Measurements from ENCODE around the gene DLGAP1. TPM values are rescaled to one million over a fixed set of nuclear protein-coding genes. Genes with fewer than 3 reads are reported as not detected.

Gene DLGAP1
- total and polyA plus RNA-seq, 2 donors (not counting 1 experiment from before 2014, with no cell fraction given), result 0.07 to 0.61 TPM

- ATAC-seq (ENCODE audit: low read depth), result no peak
Measured at GRCh38 chr18:3669376-3669775, 785.7 kb downstream of the DLGAP1 start.

More at GRCh38 chr18:3669376-3669775, 785.7 kb downstream of the DLGAP1 start:
- WGBS (ENCODE audit: insufficient coverage), result over 99% methylated on average over 17 of the region's 17 CpGs
- Mint-ChIP-seq H3K9me3 (ENCODE audit: insufficient read depth) (no peaks in the 10 kb centered on the region), H3K27me3 (no peaks in the 10 kb centered on the region), H3K4me1 (peaks cover 12% of the 10 kb centered on the region), H3K4me3 (no peak overlapping the region), H3K27ac (no peak overlapping the region)
- ChIA-PET POLR2A (no interaction called here), CTCF (interaction anchor here (0.8 kb wide), 1 partner anchor 215 kb away, joined by 3 read pairs; no protein-coding TSS in a partner anchor)
- H4K20me1 ChIP-seq (ENCODE audit: control insufficient read depth, insufficient read depth, low read length, poor library complexity, severe bottlenecking), result no peaks in the 10 kb centered on the region
- no peak overlapping the region for H3K9ac ChIP-seq (ENCODE audit: low read length)
- intact Hi-C loops (cut with micrococcal nuclease), result loop anchor here (5.0 kb wide), 2 partner anchors 677 to 737 kb away; no protein-coding TSS in a partner anchor
- no peak overlapping the region for H3K27ac ChIP-seq (ENCODE audit: low read length in 2 of 2)
- H3K79me2 ChIP-seq (ENCODE audit: control insufficient read depth, insufficient read depth, low read length), result no peaks in the 10 kb centered on the region
- H3K27me3 ChIP-seq (replicated peaks in 1 of 4; ENCODE audit: control extremely low read depth in 1 of 4, control insufficient read depth in 3 of 4, insufficient read depth in 4 of 4, low read length in 3 of 4), result no peaks in the 10 kb centered on the region
- H3K4me2 ChIP-seq (replicated peaks; ENCODE audit: low read depth, low read length, poor library complexity, severe bottlenecking), result no peak overlapping the region
- H2AFZ ChIP-seq (ENCODE audit: insufficient read depth, low read depth, low read length, poor library complexity, severe bottlenecking), result no peak overlapping the region
- H3K36me3 ChIP-seq (replicated peaks in 1 of 2; ENCODE audit: control extremely low read depth in 1 of 2, control insufficient read depth in 1 of 2, extremely low read depth in 1 of 2, insufficient read depth in 2 of 2, low read length in 1 of 2), result no peaks in the 10 kb centered on the region
- no peaks in the 10 kb centered on the region for H3K9me3 ChIP-seq (ENCODE audit: control extremely low read depth in 1 of 3, control insufficient read depth in 2 of 3, insufficient read depth in 1 of 3, low read length in 2 of 3)
- no peak for DNase-seq
- H3K4me3 ChIP-seq (ENCODE audit: control extremely low read depth in 1 of 5, extremely low read depth in 1 of 5, insufficient read depth in 1 of 5, low read depth in 2 of 5, low read length in 4 of 5), result no peak overlapping the region
- TF ChIP-seq EZH2 (IDR thresholded peaks at IDR 0.05; ENCODE audit: borderline replicate concordance, insufficient read depth, low read depth, low read length, poor library complexity, severe bottlenecking) (no peak), CTCF (IDR thresholded peaks at IDR 0.05) (no peak)
- H3K4me1 ChIP-seq (ENCODE audit: control insufficient read depth in 2 of 2, insufficient read depth in 2 of 2, low read length in 2 of 2), result peaks cover 5 to 8% of the 10 kb centered on the region in 2 donors
